ENCODE results near the gene ATXN10. TPM values are rescaled to one million over a fixed set of nuclear protein-coding genes. Genes with fewer than 3 reads are reported as not detected.
A peak's percentile ranks its signal among the peaks of the same experiment; 100 is the strongest.

The ATXN10 gene
- total RNA-seq, 1 donor from 2014 or later, result 125 TPM

GRCh38 chr22:45752036-45752435 lies 80.4 kb downstream of the ATXN10 start:
- Histone ChIP-seq H3K27me3 (no peaks in the 10 kb centered on the region), H3K9me3 (no peaks in the 10 kb centered on the region), H3K27ac (no peak overlapping the region), H3K4me3 (no peak overlapping the region), H3K36me3 (no peaks in the 10 kb centered on the region), H3K4me1 (no peaks in the 10 kb centered on the region)
- no peak for TF ChIP-seq CTCF (IDR thresholded peaks at IDR 0.05)
- intact Hi-C loops (cut with DNase I), result no loop called here
- ATAC-seq (no peak), DNase-seq (no peak)

- intact Hi-C loops (cut with DNase I), result no loop called here
- Histone ChIP-seq H3K4me1 (no peaks in the 10 kb centered on the region), H3K27ac (no peak overlapping the region), H3K36me3 (no peaks in the 10 kb centered on the region), H3K27me3 (no peaks in the 10 kb centered on the region), H3K9me3 (no peaks in the 10 kb centered on the region), H3K4me3 (no peak overlapping the region)
- peak; percentile 73 for ATAC-seq
- no peak for DNase-seq
- no peak for TF ChIP-seq CTCF (IDR thresholded peaks at IDR 0.05)
These were observed 83.2 kb downstream of the ATXN10 start for GRCh38 chr22:45754822-45755221.

GRCh38 chr22:45756558-45756957 lies 84.9 kb downstream of the ATXN10 start:
- Histone ChIP-seq H3K36me3 (no peaks in the 10 kb centered on the region), H3K4me1 (peaks cover 4% of the 10 kb centered on the region), H3K27ac (no peak overlapping the region), H3K4me3 (no peak overlapping the region), H3K27me3 (no peaks in the 10 kb centered on the region), H3K9me3 (no peaks in the 10 kb centered on the region)
- DNase-seq, result no peak
- TF ChIP-seq CTCF (IDR thresholded peaks at IDR 0.05), result no peak
- intact Hi-C loops (cut with DNase I), result no loop called here
- ATAC-seq, result no peak

- TF ChIP-seq CTCF (IDR thresholded peaks at IDR 0.05), result no peak
- intact Hi-C loops (cut with DNase I), result no loop called here
- Histone ChIP-seq H3K4me3 (no peak overlapping the region), H3K9me3 (no peaks in the 10 kb centered on the region), H3K4me1 (peaks cover 4% of the 10 kb centered on the region), H3K36me3 (no peaks in the 10 kb centered on the region), H3K27me3 (no peaks in the 10 kb centered on the region), H3K27ac (no peak overlapping the region)
- ATAC-seq (peak; percentile 84), DNase-seq (no peak)
These were observed 85.4 kb downstream of the ATXN10 start for GRCh38 chr22:45757068-45757467.

- Histone ChIP-seq H3K4me1 (peaks cover 4% of the 10 kb centered on the region), H3K36me3 (no peaks in the 10 kb centered on the region), H3K4me3 (no peak overlapping the region), H3K27me3 (no peaks in the 10 kb centered on the region), H3K9me3 (no peaks in the 10 kb centered on the region), H3K27ac (no peak overlapping the region)
- intact Hi-C loops (cut with DNase I), result no loop called here
- TF ChIP-seq CTCF (IDR thresholded peaks at IDR 0.05), result no peak
- no peak for ATAC-seq
- DNase-seq, result no peak
These were observed 86.3 kb downstream of the ATXN10 start for GRCh38 chr22:45757936-45758335.

GRCh38 chr22:45758603-45759002 lies 87.0 kb downstream of the ATXN10 start:
- intact Hi-C loops (cut with DNase I), result no loop called here
- TF ChIP-seq CTCF (IDR thresholded peaks at IDR 0.05), result no peak
- ATAC-seq, result no peak

More at GRCh38 chr22:45758603-45759002, 87.0 kb downstream of the ATXN10 start:
- Histone ChIP-seq H3K27ac (no peak overlapping the region), H3K4me3 (no peak overlapping the region), H3K4me1 (peaks cover 4% of the 10 kb centered on the region), H3K36me3 (no peaks in the 10 kb centered on the region), H3K27me3 (no peaks in the 10 kb centered on the region), H3K9me3 (no peaks in the 10 kb centered on the region)
- no peak for DNase-seq
